Naive thymus-derived CD4-positive, alpha-beta T cell (primary cell): ENCODE measurements around the gene MPPED1. TPM values are rescaled to one million over a fixed set of nuclear protein-coding genes. Genes with fewer than 3 reads are reported as not detected.

Experiments used
- ATAC-seq: fragments of 150-1000 bp; cut with Tn5 transposase; 2 replicates; pipeline ENCODE4 v1.10.0; 2021; ENCODE audit warnings: mild to moderate bottlenecking, moderate library complexity
- CTCF ChIA-PET: fragments of 350-600 bp; sonication (Branson Sonifier 250); formaldehyde crosslinking; loops from one replicate; lab custom pipeline; 2021; ENCODE audit warnings: antibody characterized with exemption; lab: Charles Lee
- POLR2A ChIA-PET: fragments of 350-600 bp; sonication (Branson Sonifier 250); formaldehyde crosslinking; loops from one replicate; lab custom pipeline; 2021; ENCODE audit warnings: antibody characterized with exemption, inconsistent platforms; lab: Charles Lee
- DNase-seq, 9 donors: peaks; one replicate each; pipeline versions ENCODE4 v3.0.0 to v3.0.0-alpha.2; 2020 to 2022; ENCODE audit warnings: mixed read lengths in 1 of 9
- H3K27ac ChIP-seq: one replicate; pipeline ENCODE4 v1.7.0; 2013; ENCODE audit warnings: mild to moderate bottlenecking, low read depth, low read length, moderate library complexity
- H3K27me3 ChIP-seq, 2 donors: one replicate each; pipeline ENCODE4 v1.7.0; 2013; ENCODE audit warnings: low read length in 2 of 2, mild to moderate bottlenecking in 2 of 2, moderate library complexity in 2 of 2; ENCODE audit not compliant: control insufficient read depth in 2 of 2, insufficient read depth in 2 of 2
- H3K36me3 ChIP-seq, 3 experiments: 1 replicate in 2 of 3; 2 replicates in 1 of 3; pipeline ENCODE4 v1.7.0; 2013; ENCODE audit warnings: low read length in 3 of 3, mild to moderate bottlenecking in 3 of 3, moderate library complexity in 1 of 3; ENCODE audit not compliant: insufficient read depth in 3 of 3, control insufficient read depth in 2 of 3
- H3K4me1 ChIP-seq, 2 donors: one replicate each; pipeline ENCODE4 v1.7.0; 2013; ENCODE audit warnings: low read length in 2 of 2, mild to moderate bottlenecking in 2 of 2, moderate library complexity in 1 of 2; ENCODE audit not compliant: control insufficient read depth in 2 of 2, insufficient read depth in 2 of 2
- H3K4me3 ChIP-seq: 2 replicates; pipeline ENCODE4 v1.7.0; 2013; ENCODE audit warnings: mild to moderate bottlenecking, low read length
- H3K9me3 ChIP-seq, 3 experiments: 1 replicate in 2 of 3; 2 replicates in 1 of 3; pipeline ENCODE4 v1.7.0; 2013; ENCODE audit warnings: low read length in 3 of 3; ENCODE audit not compliant: control insufficient read depth in 2 of 3
- H3K27ac Mint-ChIP-seq, 9 donors: one replicate each; pipeline ENCODE4 v1.8.0; 2020 to 2022; ENCODE audit warnings: mixed read lengths in 9 of 9, mild to moderate bottlenecking in 8 of 9, moderate library complexity in 5 of 9, inconsistent platforms in 2 of 9
- H3K27me3 Mint-ChIP-seq, 5 donors: one replicate each; pipeline ENCODE4 v1.8.0; 2021 to 2022; ENCODE audit warnings: mixed read lengths in 5 of 5, mild to moderate bottlenecking in 1 of 5
- H3K36me3 Mint-ChIP-seq, 5 donors: one replicate each; pipeline ENCODE4 v1.8.0; 2020 to 2022; ENCODE audit warnings: mixed read lengths in 5 of 5, mild to moderate bottlenecking in 3 of 5, inconsistent platforms in 1 of 5
- H3K4me1 Mint-ChIP-seq, 7 donors: one replicate each; pipeline ENCODE4 v1.8.0; 2020 to 2022; ENCODE audit warnings: mixed read lengths in 7 of 7, mild to moderate bottlenecking in 3 of 7, inconsistent platforms in 1 of 7
- H3K4me3 Mint-ChIP-seq, 10 donors: one replicate each; pipeline ENCODE4 v1.8.0; 2020 to 2022; ENCODE audit warnings: mild to moderate bottlenecking in 10 of 10, mixed read lengths in 10 of 10, moderate library complexity in 6 of 10, inconsistent platforms in 2 of 10
- H3K9me3 Mint-ChIP-seq, 11 donors: one replicate each; pipeline ENCODE4 v1.8.0; 2020 to 2022; ENCODE audit warnings: mixed read lengths in 11 of 11, mild to moderate bottlenecking in 4 of 11, inconsistent platforms in 1 of 11, moderate library complexity in 1 of 11
- intact Hi-C, 2 donors: fragments of 100-400 bp; cut with micrococcal nuclease; formaldehyde crosslinking; loops; one replicate each; pipeline ENCODE4 v1.15.1; 2023
- polyA plus RNA-seq, 2 donors: library from polyadenylated mRNA; unstranded; fragments of 300-500 nt; fragmentation: Illumina TruSeq; gene quantifications; one replicate each; pipeline ENCODE4 v1.2.3, GENCODE V29; 2021
- total RNA-seq, 6 experiments: library from RNA in 5 of 6; stranded (reverse) in 5 of 6; gene quantifications; 1 replicate in 5 of 6; 2 replicates in 1 of 6; pipeline ENCODE4 v1.2.3 and lab custom pipeline; 2021 to 2026

The MPPED1 gene
- total and polyA plus RNA-seq, 7 experiments from 2014 or later, result not detected

DNA sequence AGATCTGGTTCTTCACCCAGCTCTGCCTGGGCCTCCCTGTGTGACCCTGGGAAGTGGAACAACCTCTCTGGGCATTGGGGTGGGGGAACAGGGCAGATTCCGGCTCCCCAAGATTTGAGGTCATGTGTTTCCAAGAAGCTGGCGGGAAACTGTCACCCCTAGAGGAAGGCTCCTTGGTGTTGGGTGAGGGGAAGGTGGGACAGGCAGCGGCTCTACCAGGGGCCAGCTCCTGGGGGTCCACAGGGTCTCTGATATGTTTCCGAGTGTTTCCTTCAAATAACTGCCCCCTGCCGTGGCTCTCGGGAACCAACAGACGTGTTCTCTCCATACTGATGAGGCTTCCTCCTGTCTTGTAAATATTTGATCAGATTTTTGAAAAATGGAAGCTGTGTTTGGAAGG lies 78.5 kb downstream of the MPPED1 start:
- no peaks in the 10 kb centered on the region for H3K27me3 ChIP-seq
- Mint-ChIP-seq H3K36me3 (peaks cover 0 to 4% (median 0%) of the 10 kb centered on the region in 5 donors), H3K4me3 (no peak overlapping the region), H3K27me3 (peaks cover 0 to 7% (median 4%) of the 10 kb centered on the region in 5 donors), H3K9me3 (peaks cover 0 to 9% (median 3%) of the 10 kb centered on the region in 11 donors), H3K4me1 (no peaks in the 10 kb centered on the region), H3K27ac (no peak overlapping the region)
- CTCF ChIA-PET, result no interaction called here
- POLR2A ChIA-PET, result no interaction called here
- H3K4me1 ChIP-seq, result no peaks in the 10 kb centered on the region
- ATAC-seq, result no peak
- intact Hi-C loops, result no loop called here
- no peaks in the 10 kb centered on the region for H3K9me3 ChIP-seq
- H3K27ac ChIP-seq, result no peak overlapping the region
- no peaks in the 10 kb centered on the region for H3K36me3 ChIP-seq
- no peak for DNase-seq
- no peak overlapping the region for H3K4me3 ChIP-seq

DNA sequence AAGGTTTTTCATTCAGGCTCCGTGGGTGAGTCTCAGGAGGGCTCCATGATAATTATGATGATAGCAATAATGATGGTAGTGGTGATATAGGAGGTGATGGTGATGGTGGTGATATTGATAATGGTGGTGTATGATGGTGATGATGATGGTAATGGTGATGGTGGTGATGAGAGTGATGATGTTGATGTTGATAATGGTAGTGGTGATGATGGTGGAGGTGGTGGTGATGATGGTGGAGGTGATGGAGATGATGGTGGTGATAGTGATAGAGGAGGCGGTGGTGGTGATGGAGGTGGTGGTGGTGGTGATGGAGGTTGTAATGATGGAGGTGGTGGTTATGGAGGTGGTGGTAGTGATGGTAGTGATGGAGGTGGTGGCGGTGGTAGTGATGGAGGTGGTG lies 79.4 kb downstream of the MPPED1 start:
- H3K27me3 Mint-ChIP-seq, result peaks cover 0 to 7% (median 4%) of the 10 kb centered on the region in 5 donors
- intact Hi-C loops, result no loop called here
- ATAC-seq (no peak), DNase-seq (no peak)
- Histone ChIP-seq H3K36me3 (no peaks in the 10 kb centered on the region), H3K27ac (no peak overlapping the region), H3K9me3 (no peaks in the 10 kb centered on the region), H3K4me3 (no peak overlapping the region), H3K4me1 (no peaks in the 10 kb centered on the region), H3K27me3 (no peaks in the 10 kb centered on the region)
- no peak overlapping the region for H3K27ac Mint-ChIP-seq
- CTCF ChIA-PET, result no interaction called here
- H3K36me3 Mint-ChIP-seq, result peaks cover 0 to 4% (median 0%) of the 10 kb centered on the region in 5 donors
- peaks cover 0 to 9% (median 3%) of the 10 kb centered on the region in 11 donors for H3K9me3 Mint-ChIP-seq
- POLR2A ChIA-PET, result no interaction called here
- H3K4me3 Mint-ChIP-seq, result no peak overlapping the region
- H3K4me1 Mint-ChIP-seq, result no peaks in the 10 kb centered on the region

DNA sequence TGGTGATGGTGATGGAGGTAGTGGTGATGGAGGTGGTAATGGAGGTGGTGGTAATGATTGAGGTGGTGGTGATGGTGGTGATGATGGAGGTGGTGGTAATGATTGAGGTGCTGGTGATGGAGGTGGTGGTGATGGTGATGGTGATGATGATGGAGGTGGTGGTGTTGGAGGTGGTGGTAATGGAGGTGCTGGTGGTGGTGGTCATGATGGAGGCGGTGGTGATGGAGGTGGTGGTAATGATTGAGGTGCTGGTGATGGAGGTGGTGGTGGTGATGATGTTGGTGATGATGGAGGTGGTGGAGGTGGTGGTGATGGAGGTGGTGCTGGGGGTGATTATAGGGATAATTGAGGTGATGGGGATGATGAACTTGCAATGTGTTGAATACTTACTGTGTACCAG lies 79.9 kb downstream of the MPPED1 start:
- Histone ChIP-seq H3K9me3 (no peaks in the 10 kb centered on the region), H3K4me1 (no peaks in the 10 kb centered on the region), H3K27ac (no peak overlapping the region), H3K36me3 (no peaks in the 10 kb centered on the region), H3K27me3 (no peaks in the 10 kb centered on the region), H3K4me3 (no peak overlapping the region)
- ChIA-PET CTCF (no interaction called here), POLR2A (no interaction called here)
- ATAC-seq (no peak), DNase-seq (no peak)
- Mint-ChIP-seq H3K36me3 (peaks cover 0 to 4% (median 0%) of the 10 kb centered on the region in 5 donors), H3K27ac (no peak overlapping the region), H3K27me3 (peaks cover 0 to 7% (median 4%) of the 10 kb centered on the region in 5 donors), H3K9me3 (peaks cover 0 to 9% (median 3%) of the 10 kb centered on the region in 11 donors), H3K4me3 (no peak overlapping the region), H3K4me1 (no peaks in the 10 kb centered on the region)
- intact Hi-C loops, result no loop called here

DNA sequence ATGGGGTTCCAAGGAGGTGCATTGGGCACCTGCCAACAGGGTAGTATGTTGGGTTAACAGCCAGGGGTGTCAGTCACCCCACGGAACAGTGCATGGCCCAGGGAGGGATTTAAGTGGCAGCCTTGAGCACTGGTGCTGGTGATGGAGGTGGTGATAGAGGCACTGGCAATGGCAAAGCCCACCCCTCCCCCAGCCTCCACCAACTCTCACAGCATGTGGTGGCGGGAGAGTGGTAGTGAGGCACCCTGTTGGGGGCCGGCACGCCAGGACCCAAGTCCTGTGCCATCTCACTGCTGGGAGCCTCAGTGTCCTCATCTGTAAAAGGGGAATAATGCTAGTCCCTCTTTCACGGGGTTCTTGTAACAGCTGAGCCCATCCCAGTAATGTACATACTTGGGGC lies 81.5 kb downstream of the MPPED1 start:
- H3K27ac Mint-ChIP-seq, result no peak overlapping the region
- intact Hi-C loops, result no loop called here
- no peaks in the 10 kb centered on the region for H3K27me3 ChIP-seq
- no peaks in the 10 kb centered on the region for H3K4me1 Mint-ChIP-seq
- H3K9me3 Mint-ChIP-seq, result peaks cover 0 to 9% (median 3%) of the 10 kb centered on the region in 11 donors
- H3K4me3 ChIP-seq, result no peak overlapping the region
- CTCF ChIA-PET, result no interaction called here
- H3K4me1 ChIP-seq, result no peaks in the 10 kb centered on the region
- no peak overlapping the region for H3K27ac ChIP-seq
- DNase-seq (no peak), ATAC-seq (no peak)
- no peak overlapping the region for H3K4me3 Mint-ChIP-seq
- POLR2A ChIA-PET, result no interaction called here
- peaks cover 0 to 4% (median 0%) of the 10 kb centered on the region in 5 donors for H3K36me3 Mint-ChIP-seq
- H3K36me3 ChIP-seq, result no peaks in the 10 kb centered on the region
- H3K9me3 ChIP-seq, result no peaks in the 10 kb centered on the region
- peaks cover 0 to 5% (median 3%) of the 10 kb centered on the region in 5 donors for H3K27me3 Mint-ChIP-seq

DNA sequence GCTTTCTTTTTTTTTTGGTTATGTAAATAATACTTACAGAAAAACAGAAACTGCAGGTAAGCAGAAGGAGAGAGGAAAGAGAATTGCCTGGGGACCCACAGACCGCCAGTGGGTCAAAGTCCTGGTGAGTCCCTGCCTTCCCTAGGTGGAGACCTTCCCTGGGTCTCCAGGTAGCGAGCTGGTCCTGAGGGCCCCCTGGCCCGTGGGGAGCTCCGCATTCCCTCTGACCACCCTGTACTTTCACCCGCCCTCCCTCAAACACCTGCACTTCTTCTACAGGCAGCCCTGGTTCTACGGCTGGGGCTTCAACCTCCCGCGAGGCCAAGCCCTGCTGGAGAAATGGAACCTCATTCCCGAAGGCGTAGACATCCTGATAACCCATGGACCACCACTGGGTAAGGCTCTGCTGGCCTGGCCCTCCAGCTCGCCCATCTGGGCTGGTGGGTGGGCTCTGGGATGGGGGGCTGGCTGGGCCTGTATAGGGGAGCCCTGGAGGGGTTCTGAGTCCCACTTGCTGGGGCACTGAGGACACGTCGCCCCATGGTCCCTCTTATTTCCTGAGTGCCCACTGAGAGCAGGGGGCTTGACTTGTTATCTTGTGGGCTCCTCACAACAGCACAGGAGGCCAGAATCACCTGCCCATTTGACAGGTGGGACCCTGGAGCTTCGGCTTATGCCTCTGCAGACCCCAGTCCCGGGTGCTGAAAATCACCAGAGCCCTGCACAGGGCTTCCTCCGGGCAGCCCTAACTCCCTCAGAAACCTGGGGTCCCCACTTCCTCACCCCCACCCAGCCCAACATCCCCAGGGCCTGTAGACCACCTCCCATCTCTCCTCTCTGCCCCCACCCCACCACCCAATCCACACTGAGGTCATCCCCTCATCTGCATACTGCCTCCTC lies 86.4 kb downstream of the MPPED1 start:
- DNase-seq, result no peak
- H3K9me3 Mint-ChIP-seq, result peaks cover 0 to 4% (median 0%) of the 10 kb centered on the region in 11 donors
- ChIA-PET CTCF (no interaction called here), POLR2A (interaction anchor here (0.6 kb wide), 1 partner anchor 348 kb away, joined by 4 read pairs; no protein-coding TSS in a partner anchor)
- no peak for ATAC-seq
- no peaks in the 10 kb centered on the region for H3K4me1 Mint-ChIP-seq
- peaks cover 0 to 2% (median 0%) of the 10 kb centered on the region in 5 donors for H3K36me3 Mint-ChIP-seq
- Histone ChIP-seq H3K4me3 (no peak overlapping the region), H3K27me3 (no peaks in the 10 kb centered on the region), H3K36me3 (no peaks in the 10 kb centered on the region), H3K27ac (no peak overlapping the region), H3K9me3 (no peaks in the 10 kb centered on the region), H3K4me1 (no peaks in the 10 kb centered on the region)
- H3K4me3 Mint-ChIP-seq, result no peak overlapping the region
- intact Hi-C loops, result no loop called here
- H3K27ac Mint-ChIP-seq, result no peak overlapping the region
- H3K27me3 Mint-ChIP-seq, result peaks cover 0 to 1% (median under 1%) of the 10 kb centered on the region in 5 donors

DNA sequence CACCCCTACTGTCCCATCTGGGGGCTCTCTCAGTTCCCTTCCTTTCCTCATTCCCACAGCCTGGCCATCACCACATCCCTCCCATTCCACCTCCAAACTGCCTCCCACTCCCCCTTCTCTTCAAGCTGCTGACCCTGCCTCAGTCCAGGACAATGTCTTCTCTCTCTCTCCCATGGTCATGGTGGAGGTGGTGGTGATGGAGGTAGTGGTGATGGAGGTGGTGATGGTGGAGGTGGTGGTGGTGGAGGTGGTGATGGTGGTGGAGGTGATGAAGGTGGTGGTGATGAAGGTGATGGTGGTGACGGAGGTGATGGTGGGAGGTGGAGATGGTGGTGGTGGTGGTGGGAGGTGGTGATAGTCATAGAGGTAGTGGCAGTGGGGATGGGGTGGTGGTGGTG lies 87.0 kb downstream of the MPPED1 start:
- Histone ChIP-seq H3K27ac (no peak overlapping the region), H3K4me1 (no peaks in the 10 kb centered on the region), H3K9me3 (no peaks in the 10 kb centered on the region), H3K27me3 (no peaks in the 10 kb centered on the region), H3K4me3 (no peak overlapping the region), H3K36me3 (no peaks in the 10 kb centered on the region)
- Mint-ChIP-seq H3K27ac (no peak overlapping the region), H3K36me3 (peaks cover 0 to 2% (median 0%) of the 10 kb centered on the region in 5 donors), H3K9me3 (peaks cover 0 to 4% (median 0%) of the 10 kb centered on the region in 11 donors), H3K27me3 (no peaks in the 10 kb centered on the region), H3K4me1 (no peaks in the 10 kb centered on the region), H3K4me3 (no peak overlapping the region)
- ChIA-PET CTCF (no interaction called here), POLR2A (no interaction called here)
- no peak for ATAC-seq
- DNase-seq, result no peak
- intact Hi-C loops, result no loop called here
